PC-9 (cell line): ENCODE data around the gene CFAP410. TPM values are rescaled to one million over a fixed set of nuclear protein-coding genes. Genes with fewer than 3 reads are reported as not detected.

Source experiments
- BruUV-seq: library from RNA; stranded (reverse); fragments of 400-500 nt; replicated peaks from 2 replicates; lab custom pipeline; 2021; lab: Mats Ljungman, UMichigan
- CTCF ChIA-PET: fragments of 300-600 bp; sonication (Branson Sonifier 250); formaldehyde crosslinking; loops from one replicate; lab custom pipeline; 2022; ENCODE audit warnings: antibody characterized with exemption; lab: Charles Lee
- POLR2A ChIA-PET: fragments of 300-600 bp; sonication (Branson Sonifier 250); formaldehyde crosslinking; loops from one replicate; lab custom pipeline; 2022; ENCODE audit warnings: antibody characterized with exemption; ENCODE audit not compliant: unreplicated experiment; lab: Charles Lee
- DNase-seq, 2 experiments: peaks; one replicate each; pipeline versions ENCODE4 v3.0.0 to v3.0.0-alpha.2; 2015 to 2022; ENCODE audit warnings: mixed read lengths in 1 of 2
- H2AFZ ChIP-seq: fragments of 200-600 bp; sonication (generic); 2 replicates; pipeline ENCODE4 v1.8.1; 2017; ENCODE audit warnings: antibody characterized with exemption
- H3F3A ChIP-seq: fragments of 200-600 bp; sonication (generic); 2 replicates; pipeline ENCODE4 v1.8.1; 2017; ENCODE audit warnings: antibody characterized with exemption, mild to moderate bottlenecking, low read depth; ENCODE audit not compliant: insufficient read depth
- H3K27ac ChIP-seq: fragments of 200-600 bp; sonication (generic); 2 replicates; pipeline ENCODE4 v1.6.1; 2016; ENCODE audit warnings: mixed run types
- H3K27me3 ChIP-seq: fragments of 200-600 bp; sonication (generic); 2 replicates; pipeline ENCODE4 v1.6.1; 2016; ENCODE audit warnings: low read depth, mixed run types; ENCODE audit not compliant: insufficient read depth
- H3K36me3 ChIP-seq: fragments of 200-600 bp; sonication (generic); 2 replicates; pipeline ENCODE4 v1.6.1; 2016; ENCODE audit warnings: low read depth, mixed run types
- H3K4me1 ChIP-seq: fragments of 200-600 bp; sonication (generic); replicated peaks from 2 replicates; pipeline ENCODE4 v1.6.1; 2016; ENCODE audit warnings: mixed run types; ENCODE audit not compliant: insufficient read depth
- H3K4me2 ChIP-seq: fragments of 200-600 bp; sonication (generic); 2 replicates; pipeline ENCODE4 v1.6.1; 2017; ENCODE audit warnings: mixed run types
- H3K4me3 ChIP-seq: fragments of 200-600 bp; sonication (generic); 2 replicates; pipeline ENCODE4 v1.6.1; 2016; ENCODE audit warnings: mixed run types
- H3K79me2 ChIP-seq: fragments of 200-600 bp; sonication (generic); 2 replicates; pipeline ENCODE4 v1.6.1; 2017; ENCODE audit warnings: low read depth, mixed run types
- H3K9me2 ChIP-seq: fragments of 200-600 bp; sonication (generic); 2 replicates; pipeline ENCODE4 v1.8.1; 2017; ENCODE audit warnings: mild to moderate bottlenecking; ENCODE audit not compliant: insufficient read depth
- H3K9me3 ChIP-seq: fragments of 200-600 bp; sonication (generic); 2 replicates; pipeline ENCODE4 v1.8.1; 2016; ENCODE audit warnings: low read depth; ENCODE audit not compliant: insufficient read depth
- H4K20me1 ChIP-seq: fragments of 200-600 bp; sonication (generic); 2 replicates; pipeline ENCODE4 v1.8.1; 2017; ENCODE audit not compliant: insufficient read depth
- EZH2 ChIP-seq: fragments of 200-600 bp; sonication (generic); IDR thresholded peaks from 2 replicates; pipeline ENCODE4 v1.8.0; 2017; ENCODE audit warnings: antibody characterized with exemption, low read depth
- intact Hi-C: fragments of 100-400 bp; cut with micrococcal nuclease; formaldehyde crosslinking; loops from one replicate; pipeline ENCODE4 v1.10.0; 2022; ENCODE audit not compliant: unreplicated experiment
- total RNA-seq: library from RNA; stranded (reverse); gene quantifications from 2 replicates; pipeline ENCODE4 v1.2.3, GENCODE V29; 2021
- TF ChIP-seq, protein P1 (sequence below): fragments of 200-600 bp; sonication (generic); conservative IDR thresholded peaks from 2 replicates; pipeline ENCODE4 v1.6.1; 2017; ENCODE audit warnings: mixed run types, antibody characterized with exemption, mild to moderate bottlenecking, moderate library complexity

The CFAP410 gene
- total RNA-seq, 1 experiment from 2014 or later = 12.5 TPM

DNA sequence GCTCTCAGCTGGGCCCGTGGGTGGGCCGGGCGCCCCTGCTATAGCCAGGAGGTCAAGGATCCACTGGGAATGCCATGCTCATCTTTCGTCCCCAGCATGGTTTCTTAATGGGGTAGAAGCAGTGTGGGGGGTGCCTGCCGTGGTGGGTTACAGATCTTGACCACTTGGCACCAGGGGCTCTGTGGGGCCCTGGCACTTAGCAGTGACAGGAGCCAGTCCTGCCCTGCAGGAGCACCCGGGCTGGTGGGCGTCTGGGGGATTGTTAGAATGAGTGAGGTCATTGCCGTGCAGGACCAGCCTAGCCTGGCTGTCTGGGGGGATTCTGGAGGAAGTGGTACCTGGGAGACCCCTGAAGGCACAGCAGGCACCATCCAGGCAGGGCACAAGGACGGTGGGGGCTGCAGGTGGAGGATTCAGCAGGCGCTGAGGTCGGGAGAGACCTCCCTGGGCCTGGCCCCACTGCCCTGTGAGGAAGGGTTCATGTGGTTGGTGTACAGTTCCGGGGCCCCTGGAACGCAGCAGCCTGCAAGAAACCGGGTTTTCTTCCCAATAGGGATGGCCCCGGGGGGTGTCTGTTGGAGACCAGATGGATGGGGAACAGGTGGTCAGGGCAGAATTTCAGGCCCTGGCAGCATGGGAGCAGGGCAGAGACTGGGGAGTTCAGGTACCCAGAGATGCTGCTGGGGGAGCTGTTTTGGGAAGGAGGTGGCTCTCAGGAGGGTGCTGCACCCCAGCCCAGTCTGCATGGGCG is 48.7 kb downstream of the CFAP410 start:
- DNase-seq = no peak
- ChIA-PET CTCF (no interaction called here), POLR2A (no interaction called here)
- Histone ChIP-seq H3F3A (no peaks in the 10 kb centered on the region), H2AFZ (no peak overlapping the region), H3K27ac (no peak overlapping the region), H3K9me2 (no peaks in the 10 kb centered on the region), H3K36me3 (no peaks in the 10 kb centered on the region), H3K79me2 (no peaks in the 10 kb centered on the region), H3K4me3 (no peak overlapping the region), H3K9me3 (no peaks in the 10 kb centered on the region), H3K27me3 (peaks cover 14% of the 10 kb centered on the region; the same call in 1 of the 2 replicates), H4K20me1 (no peaks in the 10 kb centered on the region), H3K4me2 (no peak overlapping the region), H3K4me1 (peaks cover 12% of the 10 kb centered on the region; the same call in 1 of the 2 replicates)
- intact Hi-C loops = no loop called here
- BruUV-seq = no TSS peak
- TF ChIP-seq, protein P1, sequence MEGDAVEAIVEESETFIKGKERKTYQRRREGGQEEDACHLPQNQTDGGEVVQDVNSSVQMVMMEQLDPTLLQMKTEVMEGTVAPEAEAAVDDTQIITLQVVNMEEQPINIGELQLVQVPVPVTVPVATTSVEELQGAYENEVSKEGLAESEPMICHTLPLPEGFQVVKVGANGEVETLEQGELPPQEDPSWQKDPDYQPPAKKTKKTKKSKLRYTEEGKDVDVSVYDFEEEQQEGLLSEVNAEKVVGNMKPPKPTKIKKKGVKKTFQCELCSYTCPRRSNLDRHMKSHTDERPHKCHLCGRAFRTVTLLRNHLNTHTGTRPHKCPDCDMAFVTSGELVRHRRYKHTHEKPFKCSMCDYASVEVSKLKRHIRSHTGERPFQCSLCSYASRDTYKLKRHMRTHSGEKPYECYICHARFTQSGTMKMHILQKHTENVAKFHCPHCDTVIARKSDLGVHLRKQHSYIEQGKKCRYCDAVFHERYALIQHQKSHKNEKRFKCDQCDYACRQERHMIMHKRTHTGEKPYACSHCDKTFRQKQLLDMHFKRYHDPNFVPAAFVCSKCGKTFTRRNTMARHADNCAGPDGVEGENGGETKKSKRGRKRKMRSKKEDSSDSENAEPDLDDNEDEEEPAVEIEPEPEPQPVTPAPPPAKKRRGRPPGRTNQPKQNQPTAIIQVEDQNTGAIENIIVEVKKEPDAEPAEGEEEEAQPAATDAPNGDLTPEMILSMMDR = no peak
- no peak for TF ChIP-seq EZH2

DNA sequence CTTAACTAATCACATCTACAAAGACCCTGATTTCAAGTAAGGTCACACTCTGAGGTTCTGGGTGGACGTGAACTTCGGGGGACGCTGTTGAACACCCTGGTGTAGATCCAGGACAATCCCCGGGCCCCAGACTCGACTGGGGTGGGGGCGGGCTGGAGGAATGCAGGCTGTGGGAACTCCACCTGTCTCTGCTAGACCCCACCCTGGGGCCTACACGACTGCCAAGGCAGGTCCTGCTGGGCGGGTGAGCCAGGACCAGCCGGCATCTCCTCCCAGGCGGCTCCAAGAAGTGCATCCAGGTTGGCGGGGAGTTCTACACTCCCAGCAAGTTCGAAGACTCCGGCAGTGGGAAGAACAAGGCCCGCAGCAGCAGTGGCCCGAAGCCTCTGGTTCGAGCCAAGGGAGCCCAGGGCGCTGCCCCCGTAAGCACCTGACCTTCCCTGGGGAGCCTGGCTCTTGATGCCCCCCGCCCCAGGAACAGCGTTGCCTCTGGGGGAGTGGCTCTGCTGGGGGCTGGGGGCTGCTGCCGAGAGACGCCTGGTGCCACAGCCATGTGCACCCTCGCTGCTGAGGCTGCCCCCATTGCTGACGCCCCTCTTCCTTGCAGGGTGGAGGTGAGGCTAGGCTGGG is 49.7 kb downstream of the CFAP410 start:
- intact Hi-C loops = no loop called here
- H2AFZ ChIP-seq = no peak overlapping the region
- H3K36me3 ChIP-seq = no peaks in the 10 kb centered on the region
- no peaks in the 10 kb centered on the region for H4K20me1 ChIP-seq
- no peaks in the 10 kb centered on the region for H3K9me2 ChIP-seq
- H3F3A ChIP-seq = no peaks in the 10 kb centered on the region
- no peak overlapping the region for H3K4me2 ChIP-seq
- TF ChIP-seq, protein P1 = no peak
- TF ChIP-seq EZH2 = no peak
- H3K4me1 ChIP-seq = peaks cover 2% of the 10 kb centered on the region; the same call in 1 of the 2 replicates
- H3K9me3 ChIP-seq = no peaks in the 10 kb centered on the region
- ChIA-PET POLR2A (interaction anchor here (0.6 kb wide), 1 partner anchor 45 kb away, joined by 3 read pairs; no protein-coding TSS in a partner anchor), CTCF (no interaction called here)
- peaks cover 21% of the 10 kb centered on the region for H3K27me3 ChIP-seq
- H3K4me3 ChIP-seq = no peak overlapping the region
- H3K79me2 ChIP-seq = no peaks in the 10 kb centered on the region
- DNase-seq = no peak
- no TSS peak for BruUV-seq
- no peak overlapping the region for H3K27ac ChIP-seq

DNA sequence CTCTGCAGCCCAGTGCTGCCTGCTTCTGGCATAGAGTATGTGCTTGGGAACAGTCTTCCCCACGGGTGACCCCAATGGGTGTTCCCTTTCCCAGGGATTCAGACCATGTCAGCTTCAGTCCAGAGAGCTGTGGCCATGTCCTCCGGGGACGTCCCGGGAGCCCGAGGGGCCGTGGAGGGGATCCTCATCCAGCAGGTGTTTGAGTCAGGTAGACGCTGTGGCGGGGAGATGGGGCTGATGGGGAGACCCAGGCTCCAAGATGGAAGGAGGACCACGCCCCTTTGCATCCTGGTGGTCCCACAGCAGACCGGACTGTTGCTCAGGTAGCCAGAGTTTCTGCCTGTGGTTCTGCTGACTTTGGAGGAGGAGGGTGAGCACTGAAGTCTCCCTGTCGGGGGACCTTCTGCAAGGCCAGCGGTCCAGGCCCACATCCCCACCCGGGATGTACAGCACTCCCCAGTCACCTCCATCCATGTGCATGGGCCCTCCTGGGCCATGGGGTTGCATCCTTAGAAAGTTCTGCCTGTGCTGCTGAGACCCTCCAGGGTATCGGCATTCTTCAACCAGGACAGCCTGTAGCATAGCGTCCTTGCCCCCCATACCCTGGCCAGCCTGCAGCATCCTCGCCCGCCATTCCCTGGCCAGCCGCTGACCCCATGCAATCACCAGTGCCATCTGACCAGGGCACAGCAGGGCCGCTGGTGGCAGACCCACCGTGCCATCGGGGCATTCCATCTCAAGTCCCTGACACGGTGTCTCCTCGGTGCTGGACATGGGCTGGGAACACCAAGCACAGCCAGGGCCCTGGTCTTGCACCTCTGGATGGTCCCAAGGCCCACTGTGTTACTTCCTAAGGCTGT is 50.7 kb downstream of the CFAP410 start:
- H3K9me2 ChIP-seq = no peaks in the 10 kb centered on the region
- no peak overlapping the region for H3K4me3 ChIP-seq
- no peak overlapping the region for H3K4me2 ChIP-seq
- H3F3A ChIP-seq = no peaks in the 10 kb centered on the region
- peaks cover 21% of the 10 kb centered on the region for H3K27me3 ChIP-seq
- CTCF ChIA-PET = no interaction called here
- H3K36me3 ChIP-seq = no peaks in the 10 kb centered on the region
- BruUV-seq = no TSS peak
- no peak for DNase-seq
- POLR2A ChIA-PET = no interaction called here
- H2AFZ ChIP-seq = no peak overlapping the region
- H3K27ac ChIP-seq = no peak overlapping the region
- H3K9me3 ChIP-seq = no peaks in the 10 kb centered on the region
- intact Hi-C loops = no loop called here
- no peaks in the 10 kb centered on the region for H3K4me1 ChIP-seq
- no peaks in the 10 kb centered on the region for H3K79me2 ChIP-seq
- H4K20me1 ChIP-seq = no peaks in the 10 kb centered on the region
- TF ChIP-seq, protein P1 = no peak
- no peak for TF ChIP-seq EZH2
